Testis (tissue), 2 donors: ENCODE measurements around the gene CCDC177.

ENCODE experiments used
- CTCF ChIP-seq, 3 experiments: fragments of 450-650 bp in 2 of 3; fragments of 200-600 bp in 1 of 3; sonication (generic) in 1 of 3; IDR thresholded peaks; one replicate each; pipeline ENCODE4 v1.5.1; 2016 to 2019; ENCODE audit warnings: antibody characterized with exemption in 3 of 3, mild to moderate bottlenecking in 2 of 3, moderate library complexity in 1 of 3
- POLR2A ChIP-seq: fragments of 450-650 bp; IDR thresholded peaks from one replicate; pipeline ENCODE4 v1.6.1; 2017; ENCODE audit warnings: antibody characterized with exemption, mild to moderate bottlenecking, moderate library complexity

- TF ChIP-seq CTCF (IDR thresholded peaks at IDR 0.05) (no peak), POLR2A (no peak)
Measured at GRCh38 chr14:69522026-69522425, 52.6 kb downstream of the CCDC177 start.
